Eye (tissue), 1 donor: Measurements from ENCODE around the gene UPK3A.
"Not testable (repeated sequence)": the region's sequence is repeated elsewhere in the genome, so short reads cannot be mapped to it uniquely, and the experiment has no call there.

Source experiments
- DNase-seq: peaks from one replicate; pipeline ENCODE4 v3.0.0-alpha.2; 2015

Gene UPK3A

DNA sequence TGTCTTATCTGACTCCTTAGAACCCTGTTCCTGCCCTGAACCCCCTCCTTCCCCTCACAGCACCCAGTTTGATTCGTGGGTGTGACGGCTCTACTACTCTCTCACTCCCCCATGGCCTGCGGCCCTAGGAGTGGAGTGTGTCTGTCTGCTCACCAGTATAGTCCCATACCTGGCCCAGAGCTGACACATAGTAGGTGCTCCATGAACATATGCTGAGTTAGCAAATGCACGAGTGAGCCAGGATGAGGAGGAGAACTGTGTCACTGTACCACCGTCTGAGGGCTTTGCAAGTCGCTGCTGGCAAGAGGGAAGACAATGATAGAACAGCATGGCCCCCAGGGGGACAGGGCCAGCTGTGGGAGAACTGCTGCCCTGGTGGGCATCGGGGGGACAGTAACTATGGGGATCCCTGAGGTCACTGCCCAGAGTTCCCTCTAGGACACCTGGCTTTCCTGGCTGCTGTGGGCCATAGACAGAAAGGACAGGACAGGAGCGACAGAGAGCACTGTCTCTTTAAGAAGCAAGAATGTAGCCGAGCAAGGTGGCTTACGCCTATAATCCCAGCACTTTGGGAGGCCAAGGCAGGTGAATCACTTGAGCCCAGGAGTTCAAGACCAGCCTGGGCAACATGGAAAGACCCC lies 24.9 kb upstream of the UPK3A start:
- DNase-seq = no peak

DNA sequence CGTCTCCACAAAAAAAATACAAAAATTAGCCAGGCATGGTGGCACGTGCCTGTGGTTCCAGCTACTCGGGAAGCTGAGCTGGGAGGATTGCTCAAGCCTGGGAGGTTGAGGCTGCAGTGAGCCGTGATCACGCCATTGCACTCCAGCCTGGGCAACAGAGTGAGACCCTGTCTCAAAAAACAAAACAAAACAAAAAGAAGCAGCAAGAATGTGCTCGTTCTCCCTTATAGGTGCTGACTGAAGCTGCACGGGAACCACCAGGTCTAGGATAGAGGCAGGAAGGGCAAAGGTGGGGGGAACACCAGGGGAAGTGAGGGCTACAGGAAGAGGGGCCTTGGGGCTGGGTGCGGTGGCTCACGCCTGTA lies 24.4 kb upstream of the UPK3A start:
- DNase-seq = not testable (repeated sequence)

DNA sequence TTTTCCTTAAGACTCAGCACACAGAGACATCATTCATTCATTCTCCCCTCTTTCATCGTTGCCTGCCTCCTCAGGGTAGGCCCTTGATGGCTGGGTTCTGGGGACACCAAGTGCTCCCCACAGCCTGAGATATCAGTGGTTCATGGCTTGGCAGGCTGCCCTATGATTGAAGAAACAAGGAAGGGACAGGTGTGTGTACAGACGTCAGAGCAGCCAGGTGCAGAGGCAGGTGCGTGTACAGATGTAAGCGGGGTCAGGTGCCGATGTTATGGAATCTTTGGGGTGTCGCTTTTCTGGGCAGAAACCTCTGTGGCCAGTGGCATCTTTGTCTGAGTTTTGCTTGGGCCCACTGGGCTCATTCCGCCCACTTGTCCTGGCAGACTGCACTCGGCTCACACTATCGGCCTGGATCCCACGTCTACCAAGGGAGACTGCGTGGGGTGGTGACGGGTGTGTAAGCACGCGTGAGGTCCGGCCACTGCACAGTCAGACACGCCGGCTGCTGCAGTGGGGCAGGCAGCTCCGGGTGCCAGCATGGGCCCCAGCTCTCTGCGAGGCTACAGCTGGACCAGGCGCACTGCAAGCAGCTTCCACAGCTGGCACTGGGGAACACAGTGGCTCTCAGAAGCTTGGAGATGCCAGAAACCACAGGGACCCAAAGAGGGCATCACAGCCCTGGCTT lies 23.2 kb upstream of the UPK3A start:
- DNase-seq = no peak

DNA sequence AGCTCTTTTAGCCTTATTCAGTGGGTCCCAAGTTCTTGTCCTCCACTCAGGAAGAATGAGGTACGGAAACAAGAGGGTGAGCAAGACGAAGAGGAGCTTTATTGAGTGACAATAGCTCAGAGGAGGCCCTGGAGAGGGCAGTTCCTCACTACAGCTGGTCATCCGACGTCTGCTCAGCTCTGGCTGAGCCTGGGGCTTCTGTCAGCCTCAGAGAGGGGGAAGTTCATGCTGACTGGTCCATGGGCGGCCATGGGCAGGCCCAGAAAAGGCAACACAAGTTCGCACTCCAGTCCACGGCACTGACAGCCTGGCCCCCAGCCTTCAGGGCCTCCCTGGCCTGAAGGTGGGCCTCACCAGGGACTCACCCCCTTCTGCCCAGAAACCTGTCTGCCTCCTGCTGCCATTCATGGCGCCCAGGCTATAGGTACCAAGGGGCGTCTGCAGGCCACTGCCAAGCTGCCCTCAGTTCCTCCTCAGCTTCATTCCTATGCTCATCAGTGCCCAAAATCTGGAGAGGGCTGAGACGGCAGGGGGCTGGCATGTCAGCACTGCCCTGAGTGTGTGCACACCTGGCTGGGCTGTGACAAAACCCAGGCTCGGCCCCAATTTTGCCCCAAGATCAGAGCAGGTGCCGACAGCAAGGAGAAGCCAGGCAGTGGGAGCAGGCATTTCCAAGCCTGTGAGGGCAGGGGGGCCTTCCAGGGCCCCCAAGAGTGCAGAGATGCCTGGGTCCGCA lies 22.4 kb upstream of the UPK3A start:
- no peak for DNase-seq

DNA sequence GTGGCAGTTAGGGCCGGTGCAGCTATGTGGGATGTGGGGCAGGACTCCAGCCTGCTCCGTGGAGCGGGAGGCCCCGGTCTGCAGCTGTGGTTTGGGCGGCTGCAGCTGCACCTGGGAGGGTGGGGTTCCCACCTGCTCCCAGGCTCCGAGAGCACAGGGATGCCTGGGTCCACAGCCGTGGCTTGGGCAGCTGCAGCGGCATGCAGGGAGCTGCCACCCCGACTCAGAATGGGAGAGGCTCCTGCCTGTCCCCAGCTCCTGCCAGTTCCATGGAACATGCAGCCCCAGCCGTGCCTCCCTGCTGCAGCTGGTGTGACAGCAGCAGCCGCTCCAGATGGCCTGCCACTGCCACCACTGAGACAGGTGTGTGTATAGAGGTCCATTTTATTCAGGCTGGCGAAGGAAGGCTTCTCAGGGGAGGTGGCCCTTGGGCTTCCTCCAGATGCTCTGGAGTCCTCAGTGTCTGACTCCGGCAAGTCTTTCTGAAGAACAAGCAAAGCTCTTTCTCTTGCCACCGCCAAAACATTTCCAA lies 21.8 kb upstream of the UPK3A start:
- DNase-seq = no peak

DNA sequence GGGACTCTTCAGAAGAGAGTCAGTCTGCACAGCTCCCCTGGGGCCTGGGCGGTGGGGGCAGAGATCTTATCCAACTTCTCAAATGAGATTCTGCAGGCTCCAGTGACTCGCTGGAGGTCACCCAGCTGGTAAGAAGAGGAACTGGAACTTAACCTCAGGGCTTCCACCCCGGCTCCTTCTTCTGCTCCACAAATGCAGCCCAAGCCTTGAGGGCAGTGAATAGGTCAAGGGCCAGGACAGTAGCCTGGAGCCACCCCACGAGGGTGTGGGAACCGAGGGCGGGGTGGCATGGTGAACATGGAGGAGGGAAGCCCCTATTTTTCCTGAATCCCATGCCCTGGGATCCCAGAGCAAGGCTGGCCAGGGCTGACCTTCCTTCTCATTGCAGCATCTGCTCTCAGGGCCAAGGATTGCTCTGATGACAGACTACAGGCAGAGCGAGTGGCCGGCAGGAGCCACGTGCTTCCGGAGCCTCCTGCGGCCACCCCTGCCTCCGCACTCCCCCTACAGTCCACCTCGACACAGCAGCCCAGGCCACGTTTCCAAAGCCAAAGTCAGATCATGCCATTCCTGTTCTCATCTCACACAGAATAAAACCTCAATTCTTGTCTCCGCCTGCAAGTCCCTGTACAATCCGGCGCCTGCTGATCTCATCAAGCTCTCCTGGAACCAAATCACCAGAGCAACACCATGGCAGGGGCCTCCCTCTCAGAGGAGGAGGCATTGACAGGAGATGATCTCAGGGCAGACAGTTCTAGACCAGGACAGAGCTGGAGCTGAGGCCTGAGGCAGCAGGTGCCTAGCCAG lies 21.1 kb upstream of the UPK3A start:
- DNase-seq = peak; percentile 81

DNA sequence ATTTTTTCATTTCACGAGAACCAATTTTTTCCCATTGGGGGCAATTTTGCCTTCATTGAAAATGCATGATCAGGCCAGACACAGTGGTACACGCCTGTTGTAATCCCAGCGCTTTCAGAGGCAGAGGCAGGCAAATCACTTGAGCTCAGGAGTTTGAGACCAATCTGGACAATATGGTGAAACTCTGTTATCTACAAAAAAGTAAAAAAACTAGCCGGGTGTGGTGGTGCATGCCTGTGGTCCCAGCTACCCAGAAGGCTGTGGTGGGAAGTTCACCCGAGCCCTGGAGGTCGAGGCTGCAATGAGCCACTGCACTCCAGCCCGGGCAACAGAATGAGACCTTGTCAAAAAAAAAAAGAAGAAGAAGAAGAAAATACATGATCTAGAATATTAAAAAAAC lies 19.2 kb upstream of the UPK3A start:
- no peak for DNase-seq

DNA sequence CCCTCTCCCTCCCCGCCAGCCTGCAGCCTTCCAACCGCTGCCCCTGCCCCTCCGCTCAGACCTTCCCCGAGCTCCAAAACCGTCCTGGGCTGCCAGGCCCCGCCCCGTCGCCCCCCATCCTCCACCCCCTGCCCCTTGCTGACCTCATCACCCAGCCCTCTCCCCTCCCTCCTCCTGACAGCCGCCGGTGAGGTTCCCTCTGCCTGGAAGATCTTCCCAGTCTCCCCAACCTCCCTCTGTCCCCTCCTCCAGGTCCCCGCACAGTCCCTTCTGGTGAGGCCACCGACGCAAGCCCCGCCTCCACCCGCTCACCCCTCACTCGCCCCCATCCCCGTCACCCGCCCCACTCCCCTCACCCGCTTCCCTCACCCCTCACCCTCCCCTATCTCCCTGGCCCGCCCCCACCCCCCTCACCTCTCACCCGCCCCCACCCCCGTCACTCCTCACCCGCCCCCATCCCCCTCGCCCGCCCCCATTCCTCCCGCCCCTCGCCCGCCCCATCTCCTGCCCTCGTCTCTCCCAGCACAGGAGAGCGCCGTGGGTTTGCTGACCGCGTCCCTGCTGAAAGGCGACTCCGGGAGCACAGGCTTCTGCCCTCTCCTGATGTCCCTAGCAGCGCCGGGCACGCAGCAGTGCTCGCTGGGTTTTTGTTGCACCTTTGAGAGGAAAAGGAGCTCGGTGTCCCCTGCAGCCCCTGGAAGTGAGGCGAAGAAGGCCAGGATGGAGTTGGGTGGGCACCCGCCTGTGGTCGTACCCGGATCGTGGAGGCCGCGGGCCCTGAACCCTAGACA lies 16.4 kb upstream of the UPK3A start:
- peak; percentile 89 for DNase-seq

DNA sequence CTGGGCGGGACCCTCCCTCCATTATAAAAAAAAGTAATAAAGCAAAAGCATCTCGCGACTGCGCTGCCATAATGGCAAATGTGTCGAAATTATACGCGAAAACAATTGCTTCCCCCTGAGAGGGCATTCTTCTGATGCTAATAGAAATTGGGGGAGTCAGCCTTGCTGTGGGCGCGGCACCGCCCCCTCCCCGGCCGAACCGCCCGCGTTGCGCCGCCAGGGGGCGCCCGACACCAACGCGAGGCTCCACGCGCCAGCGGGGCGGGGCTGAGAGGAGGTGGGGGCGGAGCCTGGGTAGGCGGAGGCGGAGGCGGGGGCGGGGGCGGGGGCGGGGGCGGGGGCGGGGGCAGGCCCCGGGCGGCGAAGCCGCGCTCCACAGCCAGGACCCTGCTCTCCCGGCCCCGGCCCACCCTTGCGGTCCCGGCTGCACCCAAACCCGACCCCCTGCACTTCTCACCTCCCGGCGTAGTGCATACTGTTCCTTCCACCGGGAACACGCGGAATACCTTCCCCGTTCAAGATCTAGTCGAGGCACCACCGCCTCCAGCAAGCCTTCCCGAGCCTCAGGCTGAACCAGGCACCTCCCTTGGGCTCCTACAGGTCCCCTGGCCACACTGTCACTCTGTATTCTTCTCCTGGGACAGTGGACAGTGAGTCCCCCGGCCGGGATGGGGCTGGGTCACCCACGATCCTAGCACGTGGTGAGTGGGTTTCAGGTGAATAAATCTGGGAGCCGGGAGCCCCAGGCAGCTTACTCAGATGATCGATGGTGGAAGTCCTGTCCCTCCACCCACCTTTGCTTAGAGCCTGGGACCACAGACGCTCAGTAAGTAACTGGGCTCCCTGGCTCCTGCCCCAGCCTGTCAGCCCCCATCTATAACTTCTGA lies 15.5 kb upstream of the UPK3A start:
- peak; percentile 95 for DNase-seq

DNA sequence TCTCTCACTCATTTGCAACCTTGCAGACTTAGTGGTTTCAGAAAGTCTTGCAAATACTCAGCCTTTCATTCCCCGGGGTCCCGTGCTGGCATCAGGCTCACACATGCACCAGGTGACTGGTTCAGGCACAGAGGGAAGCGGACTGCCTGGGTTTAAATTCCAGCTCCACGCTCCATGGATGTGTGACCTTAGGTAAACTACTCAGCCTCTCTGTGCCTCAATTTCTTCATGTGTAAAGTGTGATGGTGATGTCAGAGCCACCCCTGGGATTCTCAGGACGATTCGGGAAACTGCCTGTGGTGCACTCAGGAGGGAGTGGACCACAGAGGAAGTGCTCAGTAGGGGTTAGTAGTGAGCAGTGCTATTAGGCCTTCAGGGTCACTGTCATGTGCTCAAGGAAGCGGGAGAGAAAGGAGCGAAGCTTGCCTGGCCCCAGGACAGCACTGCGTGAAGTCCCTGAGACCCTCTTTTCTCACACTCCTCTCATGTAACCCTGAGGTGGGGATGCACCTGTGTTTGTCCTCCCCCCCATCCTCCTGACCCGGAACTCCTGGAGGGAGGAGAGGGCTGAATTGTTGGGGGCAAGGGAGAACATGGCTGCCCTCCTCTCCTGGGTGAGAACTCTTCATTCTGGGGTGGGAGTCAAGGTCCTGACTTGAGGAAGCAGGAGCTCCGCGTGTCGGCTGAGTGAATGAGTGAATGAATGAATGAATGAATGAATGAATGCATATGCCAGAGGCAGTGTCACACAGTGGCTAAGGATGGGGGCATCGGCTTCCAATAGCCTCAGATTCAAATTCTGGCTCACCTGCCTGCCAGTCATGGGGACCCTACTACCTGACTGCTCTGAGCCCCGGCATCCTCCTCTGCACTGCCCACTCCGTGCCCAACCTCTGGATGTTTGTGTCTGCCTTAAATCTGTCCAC lies 14.4 kb upstream of the UPK3A start:
- no peak for DNase-seq

DNA sequence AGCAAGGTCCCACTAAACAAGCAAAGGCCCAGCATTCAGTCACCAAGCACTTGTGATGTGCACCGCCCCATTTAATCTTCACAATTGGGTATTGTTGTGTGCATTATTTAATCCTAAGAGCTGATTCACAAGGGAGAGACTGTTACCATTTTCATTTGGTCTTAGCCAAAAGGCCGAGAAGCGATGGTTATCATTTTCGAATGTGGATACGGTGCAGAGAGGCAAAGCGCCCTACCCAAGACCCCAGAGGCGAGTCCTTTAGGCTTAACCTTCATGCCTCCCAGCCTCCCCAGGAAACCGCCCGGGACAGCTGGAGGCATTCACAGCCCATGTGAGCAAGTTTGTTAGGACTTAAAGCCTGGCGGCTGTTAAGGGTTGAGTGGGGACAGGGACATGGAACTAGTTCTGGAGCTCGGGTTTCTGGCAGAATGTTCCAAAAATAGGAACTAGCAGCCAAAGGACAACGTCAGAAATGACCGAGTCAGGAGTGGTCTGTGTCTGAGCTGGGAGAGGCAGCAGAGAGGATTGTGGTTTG lies 13.0 kb upstream of the UPK3A start:
- DNase-seq = peak; percentile 30

DNA sequence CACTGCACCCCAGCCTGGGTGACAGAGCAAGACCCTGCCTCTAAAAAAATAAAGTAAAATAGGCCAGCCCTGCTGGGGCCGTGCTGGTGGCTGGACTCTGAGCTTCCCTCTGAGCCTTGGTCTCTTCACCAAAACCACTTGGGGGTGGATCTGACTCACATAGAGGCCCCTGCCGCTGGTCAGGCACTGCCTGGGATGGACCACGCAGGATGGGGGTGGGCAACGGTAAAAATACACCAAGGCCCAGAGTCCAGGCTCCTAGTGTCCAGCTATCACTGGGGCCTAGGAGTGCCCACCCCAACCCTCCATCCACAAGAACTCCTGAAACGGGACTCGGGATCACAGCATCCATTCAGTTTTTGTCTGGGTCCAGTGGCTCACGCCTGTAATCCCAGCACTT lies 12.3 kb upstream of the UPK3A start:
- DNase-seq = no peak

DNA sequence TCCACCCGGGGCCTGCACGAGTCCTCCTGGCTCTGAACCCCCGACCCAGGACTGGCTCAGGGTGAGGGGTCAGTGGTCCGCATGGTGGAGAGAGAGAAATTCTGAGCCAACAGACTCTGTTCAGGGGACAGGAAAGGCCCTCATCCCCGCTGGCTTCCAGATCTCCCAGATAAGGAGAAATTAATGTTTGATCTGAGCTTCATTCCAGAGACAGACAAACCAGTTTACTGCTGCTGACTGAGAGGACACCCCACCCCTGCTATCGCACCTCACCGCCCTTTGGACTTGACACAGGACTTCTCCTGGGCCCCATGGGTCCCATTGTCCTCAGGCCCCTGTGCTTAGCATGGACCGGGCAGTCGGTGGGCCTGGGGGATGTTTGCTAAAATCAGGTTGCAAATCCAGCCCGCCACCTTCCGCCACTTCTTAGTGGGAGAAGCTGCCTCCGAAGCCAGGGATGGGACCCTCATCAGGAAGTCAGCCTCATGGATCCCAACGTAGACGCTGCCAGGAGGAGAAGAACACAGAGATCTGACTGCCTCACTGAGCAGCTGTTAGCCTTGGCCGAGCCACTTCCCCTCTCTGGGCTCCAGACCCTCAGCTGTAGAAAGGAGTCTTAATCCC lies 11.2 kb upstream of the UPK3A start:
- DNase-seq = no peak

DNA sequence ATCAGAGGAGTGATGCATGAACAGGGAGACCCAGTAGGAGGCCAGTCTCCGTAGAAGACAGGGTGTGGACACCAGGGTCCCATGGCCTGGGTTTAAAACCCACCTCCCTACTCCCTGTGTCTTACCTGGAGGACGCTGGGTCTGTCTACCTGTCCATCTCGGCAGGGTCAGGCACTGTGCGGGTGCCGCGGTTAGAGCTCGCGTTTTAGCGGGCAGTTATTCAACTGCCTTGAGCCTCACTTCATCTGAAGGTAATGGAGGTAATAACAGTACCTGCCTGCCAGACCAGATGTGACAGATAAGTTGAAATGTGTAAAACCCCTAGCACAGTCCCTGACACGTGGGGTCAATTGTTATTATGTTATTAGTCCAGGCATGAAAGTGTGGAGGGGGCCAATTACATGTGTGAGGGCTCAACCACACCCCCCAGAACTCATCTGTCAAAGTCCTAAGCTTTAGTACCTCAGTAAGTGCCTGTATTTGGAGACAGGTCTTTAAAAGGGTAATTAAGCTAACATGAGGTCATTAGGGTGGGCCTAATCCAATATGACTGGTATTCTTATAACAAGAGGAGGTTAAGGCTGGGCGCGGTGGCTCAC lies 8.1 kb upstream of the UPK3A start:
- DNase-seq = no peak

DNA sequence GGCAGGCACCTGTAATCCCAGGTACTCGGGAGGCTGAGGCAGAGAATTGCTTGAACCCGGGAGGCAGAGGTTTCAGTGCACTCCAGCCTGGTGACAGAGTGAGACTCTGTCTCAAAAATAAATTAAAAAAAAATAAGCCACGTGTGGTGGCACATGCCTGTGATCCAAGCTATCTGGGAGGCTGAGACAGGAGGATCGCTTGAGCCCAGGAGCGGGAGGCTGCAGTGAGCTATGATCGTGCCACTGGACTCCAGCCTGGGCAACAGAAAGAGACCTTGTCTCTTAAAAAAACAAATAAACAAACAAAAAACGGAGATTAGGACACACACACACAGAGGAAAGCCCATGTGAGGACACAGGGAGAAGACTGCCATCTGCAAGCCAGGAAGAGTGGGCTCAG lies 7.0 kb upstream of the UPK3A start:
- DNase-seq = not testable (repeated sequence)

DNA sequence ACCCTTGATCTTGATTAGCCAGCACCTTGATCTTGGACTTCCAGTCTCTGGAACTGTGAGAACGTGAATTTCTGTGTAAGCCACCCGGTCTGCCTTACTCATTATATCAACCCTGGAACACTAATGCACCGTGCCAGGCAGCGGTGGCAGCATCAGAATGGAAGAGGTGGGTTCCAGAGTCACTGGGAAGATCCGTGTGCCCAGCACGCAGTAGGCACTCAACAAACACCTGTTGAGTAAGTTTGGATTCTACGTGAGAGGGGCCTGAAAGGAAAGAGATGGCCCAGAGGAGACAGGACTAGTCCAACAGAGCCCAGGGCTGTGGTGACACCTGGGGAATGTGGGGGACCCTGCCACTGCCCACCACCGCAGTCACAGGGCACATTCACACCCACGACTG lies 6.6 kb upstream of the UPK3A start:
- no peak for DNase-seq

DNA sequence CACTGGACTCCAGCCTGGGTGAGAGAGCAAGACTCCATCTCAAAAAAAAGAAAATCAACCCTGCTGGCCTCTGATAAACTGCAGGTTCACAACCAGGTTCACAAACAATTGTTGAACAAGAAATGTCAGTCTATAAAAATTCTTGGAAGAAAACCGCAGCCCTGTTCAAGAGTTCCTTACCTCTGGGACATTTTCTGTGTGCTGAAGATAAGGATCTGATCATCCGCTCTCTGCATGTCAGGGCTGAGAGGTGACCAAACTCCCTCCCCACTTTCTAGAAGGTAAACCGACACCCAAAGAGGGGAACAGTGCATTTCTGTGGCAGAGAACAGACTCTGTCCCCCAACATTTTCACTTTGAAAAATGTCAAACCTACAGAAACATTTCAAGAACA lies 4.2 kb upstream of the UPK3A start:
- no peak for DNase-seq

DNA sequence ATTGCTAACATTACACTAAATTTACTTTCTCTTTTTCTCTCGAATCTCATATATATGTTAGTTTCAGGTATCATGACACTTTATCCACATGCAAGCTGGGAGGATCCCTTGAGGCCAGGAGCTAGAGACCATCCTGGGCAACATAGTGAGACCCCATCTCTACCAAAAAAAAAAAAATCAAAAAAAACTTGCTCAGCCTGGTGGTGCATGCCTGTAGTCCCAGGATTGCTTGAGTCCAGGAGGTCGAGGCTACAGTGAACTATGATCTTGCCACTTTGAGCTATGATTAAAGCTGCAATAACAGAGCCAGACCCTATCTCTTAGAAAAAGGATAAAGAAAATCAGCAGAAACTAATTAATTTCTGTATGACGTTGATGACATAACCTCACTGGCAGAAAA lies 3.7 kb upstream of the UPK3A start:
- no peak for DNase-seq
